BJ (cell line): ENCODE data around the gene SMU1. TPM values are rescaled to one million over a fixed set of nuclear protein-coding genes. Genes with fewer than 3 reads are reported as not detected.

ENCODE experiments used
- CTCF ChIA-PET: fragments of 350-600 bp; formaldehyde crosslinking; extraction: SDS; loops from one replicate; lab custom pipeline; 2021; ENCODE audit warnings: antibody characterized with exemption, inconsistent platforms; lab: Yijun Ruan, JAX
- POLR2A ChIA-PET: fragments of 300-600 bp; sonication (Branson Sonifier 250); formaldehyde crosslinking; extraction: SDS; loops from one replicate; lab custom pipeline; 2021; ENCODE audit warnings: antibody characterized with exemption; lab: Charles Lee
- DNase-seq: peaks from one replicate; pipeline ENCODE4 v3.0.0-alpha.2; 2011; ENCODE audit warnings: low read depth
- H3K27me3 ChIP-seq: 2 replicates; pipeline ENCODE4 v1.6.0; 2011; ENCODE audit warnings: low read length; ENCODE audit not compliant: control insufficient read depth, insufficient read depth
- H3K36me3 ChIP-seq: 2 replicates; pipeline ENCODE4 v1.5.1; 2011; ENCODE audit warnings: low read length; ENCODE audit not compliant: control insufficient read depth, insufficient read depth
- H3K4me3 ChIP-seq: 2 replicates; pipeline ENCODE4 v1.5.1; 2011; ENCODE audit warnings: low read depth, mild to moderate bottlenecking, control low read depth, low read length
- CTCF ChIP-seq: IDR thresholded peaks from 2 replicates; pipeline ENCODE4 v1.5.1; 2011; ENCODE audit warnings: low read depth, mild to moderate bottlenecking, control low read depth, inconsistent platforms, low read length, moderate library complexity; ENCODE audit not compliant: insufficient read depth
- polyA plus RNA-seq: library from polyadenylated mRNA; depleted of rRNA; stranded (reverse); fragments of >200 nt; gene quantifications from 2 replicates; pipeline ENCODE4 v1.2.3, GENCODE V29; 2011

SMU1 gene
- polyA plus RNA-seq, 1 experiment: 9.9 TPM

- ChIA-PET POLR2A (no interaction called here), CTCF (interaction anchor here (0.7 kb wide), 1 partner anchor 563 kb away, joined by 3 read pairs; no protein-coding TSS in a partner anchor)
- H3K27me3 ChIP-seq: no peaks in the 10 kb centered on the region
Observed at GRCh38 chr9:33017283-33018041, 59.0 kb downstream of the SMU1 start.

GRCh38 chr9:33014665-33015014, 61.8 kb downstream of the SMU1 start:
- CTCF ChIA-PET: no interaction called here

More at GRCh38 chr9:33017283-33018041, 59.0 kb downstream of the SMU1 start:
- no peak for DNase-seq
- no peak overlapping the region for H3K4me3 ChIP-seq
- TF ChIP-seq CTCF: no peak
- no peaks in the 10 kb centered on the region; the same call in 1 of the 2 replicates for H3K36me3 ChIP-seq

GRCh38 chr9:33013962-33014664, 62.4 kb downstream of the SMU1 start:
- TF ChIP-seq CTCF: no peak
- H3K27me3 ChIP-seq: no peaks in the 10 kb centered on the region
- no peak overlapping the region for H3K4me3 ChIP-seq
- ChIA-PET POLR2A (no interaction called here), CTCF (no interaction called here)
- no peak for DNase-seq
- no peaks in the 10 kb centered on the region for H3K36me3 ChIP-seq

More at GRCh38 chr9:33014665-33015014, 61.8 kb downstream of the SMU1 start:
- Histone ChIP-seq H3K36me3 (no peaks in the 10 kb centered on the region), H3K4me3 (no peak overlapping the region), H3K27me3 (no peaks in the 10 kb centered on the region)
- no peak for DNase-seq
- TF ChIP-seq CTCF: no peak
- POLR2A ChIA-PET: no interaction called here

GRCh38 chr9:33012328-33013069, 64.0 kb downstream of the SMU1 start:
- no peak for DNase-seq
- TF ChIP-seq CTCF: no peak
- Histone ChIP-seq H3K36me3 (no peaks in the 10 kb centered on the region), H3K27me3 (no peaks in the 10 kb centered on the region), H3K4me3 (no peak overlapping the region)
- CTCF ChIA-PET: no interaction called here
- POLR2A ChIA-PET: no interaction called here

GRCh38 chr9:33011831-33012230, 64.6 kb downstream of the SMU1 start:
- no peaks in the 10 kb centered on the region for H3K36me3 ChIP-seq
- POLR2A ChIA-PET: no interaction called here
- no peak for DNase-seq
- H3K4me3 ChIP-seq: no peak overlapping the region
- CTCF ChIA-PET: no interaction called here
- TF ChIP-seq CTCF: no peak
- H3K27me3 ChIP-seq: no peaks in the 10 kb centered on the region
